Karpas-422 (cell line): ENCODE results near the gene ESM1. TPM values are rescaled to one million over a fixed set of nuclear protein-coding genes. Genes with fewer than 3 reads are reported as not detected.
A peak's percentile ranks its signal among the peaks of the same experiment; 100 is the strongest.

Experiments
- DNase-seq: peaks from one replicate; pipeline ENCODE4 v3.0.0-alpha.2; 2015
- H2AFZ ChIP-seq: fragments of 200-600 bp; sonication (generic); 2 replicates; pipeline ENCODE4 v1.6.1; 2014; ENCODE audit warnings: antibody characterized with exemption, low read length, mixed read lengths
- H3K27ac ChIP-seq: fragments of 200-600 bp; sonication (generic); 2 replicates; pipeline ENCODE4 v1.5.1; 2014; ENCODE audit warnings: mild to moderate bottlenecking, low read length, moderate library complexity
- H3K27me3 ChIP-seq: fragments of 200-600 bp; sonication (generic); 2 replicates; pipeline ENCODE4 v1.6.1; 2014; ENCODE audit warnings: low read length, mixed read lengths
- H3K36me3 ChIP-seq: fragments of 200-600 bp; sonication (generic); 2 replicates; pipeline ENCODE4 v1.6.1; 2014; ENCODE audit warnings: low read length, mixed read lengths; ENCODE audit not compliant: insufficient read depth
- H3K4me1 ChIP-seq: fragments of 200-600 bp; sonication (generic); 2 replicates; pipeline ENCODE4 v1.6.1; 2014; ENCODE audit warnings: mild to moderate bottlenecking, low read length, mixed read lengths
- H3K4me2 ChIP-seq: fragments of 200-600 bp; sonication (generic); 2 replicates; pipeline ENCODE4 v1.6.1; 2014; ENCODE audit warnings: low read length, low read depth, mild to moderate bottlenecking; ENCODE audit not compliant: poor library complexity, severe bottlenecking
- H3K4me3 ChIP-seq: fragments of 200-600 bp; sonication (generic); 2 replicates; pipeline ENCODE4 v1.5.1; 2014; ENCODE audit warnings: mild to moderate bottlenecking, antibody characterized with exemption, low read length, mixed read lengths
- H3K79me2 ChIP-seq: fragments of 200-600 bp; sonication (generic); 2 replicates; pipeline ENCODE4 v1.6.1; 2014; ENCODE audit warnings: mild to moderate bottlenecking, low read length, mixed read lengths
- H3K9ac ChIP-seq: fragments of 200-600 bp; sonication (generic); 2 replicates; pipeline ENCODE4 v1.6.0; 2014; ENCODE audit warnings: low read length
- H3K9me2 ChIP-seq: fragments of 200-600 bp; sonication (generic), shearing (Covaris generic); replicated peaks from 2 replicates; pipeline ENCODE4 v1.6.0; 2014; ENCODE audit warnings: mild to moderate bottlenecking, low read length, moderate library complexity; ENCODE audit not compliant: insufficient read depth
- H3K9me3 ChIP-seq: fragments of 300-700, 200-600 bp; sonication (generic); 2 replicates; pipeline ENCODE4 v1.6.1; 2014; ENCODE audit warnings: low read length, mixed read lengths
- H4K20me1 ChIP-seq: fragments of 200-600 bp; sonication (generic); 2 replicates; pipeline ENCODE4 v1.6.1; 2014; ENCODE audit warnings: mild to moderate bottlenecking, antibody characterized with exemption, low read length, low read depth; ENCODE audit not compliant: insufficient read depth
- total RNA-seq: library from RNA; depleted of rRNA; stranded (reverse); fragments of >200 nt; shearing (Covaris generic); gene quantifications from 2 replicates; pipeline ENCODE4 v1.2.3, GENCODE V29; 2014; ENCODE audit warnings: low replicate concordance

ESM1 gene
- total RNA-seq, 1 experiment from 2014 or later: not detected

- H3K9me2 ChIP-seq: no peaks in the 10 kb centered on the region
- H2AFZ ChIP-seq: no peak overlapping the region
- H3K27me3 ChIP-seq: no peaks in the 10 kb centered on the region
- H3K4me1 ChIP-seq: no peaks in the 10 kb centered on the region
- no peaks in the 10 kb centered on the region for H3K36me3 ChIP-seq
- H3K9me3 ChIP-seq: no peaks in the 10 kb centered on the region
- no peak overlapping the region for H3K27ac ChIP-seq
- H3K4me3 ChIP-seq: no peak overlapping the region
- no peak for DNase-seq
- H3K9ac ChIP-seq: no peak overlapping the region
- no peaks in the 10 kb centered on the region for H4K20me1 ChIP-seq
- H3K4me2 ChIP-seq: no peak overlapping the region
- H3K79me2 ChIP-seq: no peaks in the 10 kb centered on the region
Observed at GRCh38 chr5:54969856-54970828, 15.3 kb downstream of the ESM1 start.

GRCh38 chr5:54969242-54969641 is 16.2 kb downstream of the ESM1 start:
- H3K27me3 ChIP-seq: no peaks in the 10 kb centered on the region
- H3K4me2 ChIP-seq: no peak overlapping the region
- H2AFZ ChIP-seq: no peak overlapping the region
- H4K20me1 ChIP-seq: no peaks in the 10 kb centered on the region
- no peak overlapping the region for H3K27ac ChIP-seq
- H3K4me3 ChIP-seq: no peak overlapping the region
- no peaks in the 10 kb centered on the region for H3K4me1 ChIP-seq
- no peak overlapping the region for H3K9ac ChIP-seq
- DNase-seq: no peak
- H3K36me3 ChIP-seq: no peaks in the 10 kb centered on the region
- no peaks in the 10 kb centered on the region for H3K79me2 ChIP-seq
- H3K9me2 ChIP-seq: no peaks in the 10 kb centered on the region
- no peaks in the 10 kb centered on the region for H3K9me3 ChIP-seq

- no peak overlapping the region for H3K27ac ChIP-seq
- no peaks in the 10 kb centered on the region for H3K4me1 ChIP-seq
- no peak overlapping the region for H2AFZ ChIP-seq
- H3K9me2 ChIP-seq: no peaks in the 10 kb centered on the region
- no peaks in the 10 kb centered on the region for H3K9me3 ChIP-seq
- H3K9ac ChIP-seq: no peak overlapping the region
- no peak overlapping the region for H3K4me3 ChIP-seq
- no peaks in the 10 kb centered on the region for H3K36me3 ChIP-seq
- H3K27me3 ChIP-seq: no peaks in the 10 kb centered on the region
- no peaks in the 10 kb centered on the region for H3K79me2 ChIP-seq
- H4K20me1 ChIP-seq: no peaks in the 10 kb centered on the region
- no peak overlapping the region for H3K4me2 ChIP-seq
- no peak for DNase-seq
Observed at GRCh38 chr5:54965806-54966205, 19.6 kb downstream of the ESM1 start.

DNA sequence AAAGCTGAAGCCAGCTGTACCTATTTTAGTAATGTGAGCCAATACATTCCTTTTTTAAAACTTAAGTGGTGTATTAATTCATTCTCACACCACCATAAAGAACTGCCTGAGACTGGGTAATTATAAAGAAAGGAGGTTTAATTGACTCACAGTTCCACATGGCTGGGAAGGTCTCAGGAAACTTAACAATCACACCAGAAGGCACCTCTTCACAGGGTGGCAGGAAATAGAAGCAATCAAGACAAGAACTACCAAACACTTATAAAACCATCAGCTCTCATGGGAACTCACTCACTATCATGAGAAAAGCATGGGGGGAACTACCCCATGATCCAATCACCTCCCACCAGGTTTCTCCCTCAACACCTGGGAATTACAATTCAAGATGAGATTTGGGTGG is 21.0 kb downstream of the ESM1 start:
- no peak overlapping the region for H3K4me2 ChIP-seq
- no peaks in the 10 kb centered on the region for H4K20me1 ChIP-seq
- H3K79me2 ChIP-seq: no peaks in the 10 kb centered on the region
- no peaks in the 10 kb centered on the region for H3K36me3 ChIP-seq
- H3K9ac ChIP-seq: no peak overlapping the region
- no peak for DNase-seq
- no peaks in the 10 kb centered on the region for H3K27me3 ChIP-seq
- no peaks in the 10 kb centered on the region for H3K9me3 ChIP-seq
- no peaks in the 10 kb centered on the region for H3K9me2 ChIP-seq
- no peak overlapping the region for H2AFZ ChIP-seq
- H3K27ac ChIP-seq: no peak overlapping the region
- H3K4me3 ChIP-seq: no peak overlapping the region
- no peaks in the 10 kb centered on the region for H3K4me1 ChIP-seq

- Histone ChIP-seq H3K27ac (no peak overlapping the region), H3K9me2 (no peaks in the 10 kb centered on the region), H3K4me2 (no peak overlapping the region), H3K4me1 (no peaks in the 10 kb centered on the region), H4K20me1 (0 out of 2 replicates have a peak, but pooled peaks cover 3% of the 10 kb centered on the region), H3K9ac (no peak overlapping the region), H3K79me2 (no peaks in the 10 kb centered on the region), H3K27me3 (no peaks in the 10 kb centered on the region), H2AFZ (no peak overlapping the region), H3K4me3 (no peak overlapping the region), H3K36me3 (no peaks in the 10 kb centered on the region), H3K9me3 (no peaks in the 10 kb centered on the region)
- peak; percentile 85 for DNase-seq
Observed at GRCh38 chr5:54959673-54960418, 25.5 kb downstream of the ESM1 start.

DNA sequence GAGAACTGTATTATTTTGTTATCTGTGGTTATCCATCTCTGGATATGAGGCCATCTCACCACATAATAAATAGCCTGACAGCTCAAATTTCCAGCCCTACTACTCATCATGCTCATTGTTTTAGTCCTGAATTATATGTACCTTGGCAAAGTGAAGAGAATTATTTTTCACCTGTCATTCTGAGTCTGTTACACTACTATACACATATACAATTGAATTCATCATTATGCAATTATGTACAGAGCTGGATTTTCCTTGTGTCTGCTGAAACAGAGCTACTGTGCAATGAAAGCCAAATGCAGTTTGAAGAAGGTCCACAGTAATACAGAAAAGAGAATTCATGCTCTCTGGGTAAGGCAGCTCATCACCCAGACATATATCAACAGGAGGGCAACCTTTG is 28.5 kb downstream of the ESM1 start:
- Histone ChIP-seq H4K20me1 (0 out of 2 replicates have a peak, but pooled peaks cover 3% of the 10 kb centered on the region), H3K27me3 (no peaks in the 10 kb centered on the region), H3K4me2 (no peak overlapping the region), H3K36me3 (no peaks in the 10 kb centered on the region), H3K4me3 (no peak overlapping the region), H2AFZ (no peak overlapping the region), H3K27ac (no peak overlapping the region), H3K9me3 (no peaks in the 10 kb centered on the region), H3K9ac (no peak overlapping the region), H3K9me2 (no peaks in the 10 kb centered on the region), H3K4me1 (no peaks in the 10 kb centered on the region), H3K79me2 (no peaks in the 10 kb centered on the region)
- no peak for DNase-seq

DNA sequence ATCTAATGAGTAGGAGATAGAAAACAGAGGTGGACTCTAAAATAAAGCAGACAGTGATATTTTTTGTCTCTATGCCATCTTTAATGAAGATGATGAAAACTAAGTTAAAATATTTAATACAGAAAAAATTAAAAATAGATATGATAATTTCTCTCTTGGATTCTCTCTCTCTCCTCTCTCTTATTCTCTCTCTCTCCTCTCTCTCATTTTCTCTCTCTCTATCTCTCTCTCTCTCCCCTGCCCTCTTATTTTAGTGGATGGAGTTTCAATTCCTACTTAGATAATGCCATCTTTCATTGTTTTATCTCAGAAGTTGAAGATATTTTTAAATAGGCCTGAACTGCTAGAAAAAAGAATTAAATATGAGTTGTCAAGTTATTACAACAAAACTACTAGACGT is 38.2 kb downstream of the ESM1 start:
- Histone ChIP-seq H3K9me2 (no peaks in the 10 kb centered on the region), H3K79me2 (no peaks in the 10 kb centered on the region), H3K27me3 (no peaks in the 10 kb centered on the region), H3K9ac (no peak overlapping the region), H3K4me2 (no peak overlapping the region), H4K20me1 (no peaks in the 10 kb centered on the region), H3K9me3 (no peaks in the 10 kb centered on the region), H3K27ac (no peak overlapping the region), H3K4me3 (no peak overlapping the region), H3K4me1 (no peaks in the 10 kb centered on the region), H2AFZ (no peak overlapping the region), H3K36me3 (no peaks in the 10 kb centered on the region)
- no peak for DNase-seq

DNA sequence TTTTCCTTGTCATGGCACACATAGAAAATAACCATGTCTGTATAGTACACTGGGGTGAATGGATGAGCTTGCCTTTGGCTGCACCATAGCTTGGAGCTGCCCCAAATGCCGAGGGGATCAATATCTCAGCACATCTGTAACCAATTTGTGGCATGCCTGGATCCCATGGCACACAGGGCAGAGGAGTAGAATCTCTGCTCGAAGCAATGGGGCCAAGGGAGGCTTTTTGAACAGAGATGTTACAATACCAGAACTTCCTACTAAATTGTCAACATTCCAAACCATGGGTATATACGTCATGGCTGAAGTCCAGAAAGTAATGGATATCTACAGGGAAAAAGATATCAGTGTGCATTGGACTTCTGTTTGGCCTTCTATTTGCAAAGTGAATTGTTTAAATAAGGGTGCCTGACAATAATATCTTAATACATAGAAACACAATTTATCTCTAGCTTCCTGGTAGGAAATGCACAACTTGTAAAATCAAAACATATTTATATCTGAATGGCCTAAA is 39.0 kb downstream of the ESM1 start:
- DNase-seq: no peak
- Histone ChIP-seq H3K4me2 (no peak overlapping the region), H3K79me2 (no peaks in the 10 kb centered on the region), H3K4me1 (no peaks in the 10 kb centered on the region), H2AFZ (no peak overlapping the region), H3K27me3 (no peaks in the 10 kb centered on the region), H3K9me3 (no peaks in the 10 kb centered on the region), H3K9ac (no peak overlapping the region), H3K4me3 (no peak overlapping the region), H3K9me2 (no peaks in the 10 kb centered on the region), H3K36me3 (no peaks in the 10 kb centered on the region), H3K27ac (no peak overlapping the region), H4K20me1 (no peaks in the 10 kb centered on the region)
